Immature natural killer cell (primary cell): ENCODE results near the gene FBXO38. TPM values are rescaled to one million over a fixed set of nuclear protein-coding genes. Genes with fewer than 3 reads are reported as not detected.
A peak's percentile ranks its signal among the peaks of the same experiment; 100 is the strongest.
"Not testable (repeated sequence)": the region's sequence is repeated elsewhere in the genome, so short reads cannot be mapped to it uniquely, and the experiment has no call there.

Experiments
- DNase-seq, 3 donors: peaks; one replicate each; pipeline ENCODE4 v3.0.0; 2022; ENCODE audit warnings: mixed read lengths in 1 of 3
- H3K27ac Mint-ChIP-seq, 6 donors: one replicate each; pipeline ENCODE4 v1.8.0; 2020; ENCODE audit warnings: mixed read lengths in 6 of 6, mild to moderate bottlenecking in 5 of 6, inconsistent platforms in 4 of 6, moderate library complexity in 3 of 6
- H3K27me3 Mint-ChIP-seq, 3 donors: one replicate each; pipeline ENCODE4 v1.8.0; 2020 to 2021; ENCODE audit warnings: low read depth in 3 of 3, mild to moderate bottlenecking in 3 of 3, mixed read lengths in 3 of 3, moderate library complexity in 3 of 3, inconsistent platforms in 1 of 3
- H3K36me3 Mint-ChIP-seq, 3 donors: one replicate each; pipeline ENCODE4 v1.8.0; 2020; ENCODE audit warnings: mixed read lengths in 3 of 3, inconsistent platforms in 2 of 3, mild to moderate bottlenecking in 2 of 3
- H3K4me1 Mint-ChIP-seq, 2 donors: one replicate each; pipeline ENCODE4 v1.8.0; 2020; ENCODE audit warnings: inconsistent platforms in 2 of 2, mild to moderate bottlenecking in 2 of 2, mixed read lengths in 2 of 2, moderate library complexity in 1 of 2
- H3K4me3 Mint-ChIP-seq, 5 donors: one replicate each; pipeline ENCODE4 v1.8.0; 2020; ENCODE audit warnings: mild to moderate bottlenecking in 5 of 5, mixed read lengths in 5 of 5, inconsistent platforms in 3 of 5, moderate library complexity in 3 of 5
- H3K9me3 Mint-ChIP-seq, 6 donors: one replicate each; pipeline ENCODE4 v1.8.0; 2020; ENCODE audit warnings: mild to moderate bottlenecking in 6 of 6, mixed read lengths in 6 of 6, inconsistent platforms in 4 of 6, moderate library complexity in 3 of 6
- polyA plus RNA-seq, 3 donors: library from polyadenylated mRNA; unstranded; fragments of 300-500 nt; fragmentation: Illumina TruSeq; gene quantifications; one replicate each; pipeline ENCODE4 v1.2.3, GENCODE V29; 2021

Gene FBXO38
- polyA plus RNA-seq, 3 donors from 2014 or later = 6.4 to 33.4 (median 10.0) TPM

DNA sequence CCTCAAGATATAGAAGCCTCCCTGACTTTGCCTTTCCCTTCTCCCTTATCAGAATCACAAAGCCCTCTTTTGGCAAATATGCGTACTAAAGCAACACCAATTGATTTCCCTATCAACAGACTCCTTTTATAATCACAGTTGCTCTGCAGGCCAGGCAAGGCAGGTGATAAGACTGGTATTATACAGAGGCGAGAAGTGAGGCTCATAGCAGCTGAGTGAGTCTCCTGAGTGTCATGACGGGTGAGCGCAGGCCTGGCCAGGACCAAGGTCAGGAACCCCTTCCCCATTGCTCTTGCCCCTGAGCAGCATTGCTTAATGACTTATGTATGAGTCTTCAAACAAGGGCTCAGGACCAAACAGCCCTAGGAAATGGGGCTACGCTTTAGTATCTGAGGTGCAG is 70.8 kb downstream of the FBXO38 start:
- DNase-seq = no peak
- Mint-ChIP-seq H3K4me3 (no peak overlapping the region), H3K36me3 (no peaks in the 10 kb centered on the region), H3K4me1 (no peaks in the 10 kb centered on the region), H3K9me3 (no peaks in the 10 kb centered on the region), H3K27ac (no peak overlapping the region), H3K27me3 (peaks cover 0 to 3% (median 0%) of the 10 kb centered on the region in 3 donors)

- H3K27me3 Mint-ChIP-seq = peaks cover 0 to 6% (median 0%) of the 10 kb centered on the region in 3 donors
- H3K9me3 Mint-ChIP-seq = no peaks in the 10 kb centered on the region
- DNase-seq = no peak
- H3K4me3 Mint-ChIP-seq = no peak overlapping the region
- H3K27ac Mint-ChIP-seq = no peak overlapping the region
- H3K4me1 Mint-ChIP-seq = no peaks in the 10 kb centered on the region
- H3K36me3 Mint-ChIP-seq = no peaks in the 10 kb centered on the region
These were observed 71.4 kb downstream of the FBXO38 start for GRCh38 chr5:148455185-148455584.

DNA sequence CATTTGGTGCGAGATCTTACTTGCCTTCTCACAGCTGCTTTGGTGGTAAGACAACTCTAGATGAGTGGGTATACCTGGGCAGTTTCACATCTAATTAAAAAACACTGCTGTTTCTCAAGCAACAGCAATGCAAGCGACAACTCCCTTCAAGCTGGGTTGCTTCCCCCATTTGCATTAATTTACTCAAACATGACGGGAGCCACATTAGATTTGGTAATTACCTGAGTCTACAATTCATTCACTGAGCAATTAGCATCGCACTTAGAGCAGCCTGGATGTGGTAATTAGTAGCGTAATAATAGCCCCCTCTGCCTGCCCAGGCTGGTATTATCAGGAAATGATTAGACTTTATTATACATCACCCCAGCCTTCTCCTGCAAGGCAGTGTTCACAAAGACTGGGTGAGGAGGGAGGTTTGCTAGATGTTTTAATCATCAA is 73.4 kb downstream of the FBXO38 start:
- Mint-ChIP-seq H3K4me1 (no peaks in the 10 kb centered on the region), H3K4me3 (no peak overlapping the region), H3K36me3 (no peaks in the 10 kb centered on the region), H3K27ac (no peak overlapping the region), H3K27me3 (peaks cover 0 to 6% (median 4%) of the 10 kb centered on the region in 3 donors), H3K9me3 (no peaks in the 10 kb centered on the region)
- peak; percentile 2 to 15 (median 3) for DNase-seq

DNA sequence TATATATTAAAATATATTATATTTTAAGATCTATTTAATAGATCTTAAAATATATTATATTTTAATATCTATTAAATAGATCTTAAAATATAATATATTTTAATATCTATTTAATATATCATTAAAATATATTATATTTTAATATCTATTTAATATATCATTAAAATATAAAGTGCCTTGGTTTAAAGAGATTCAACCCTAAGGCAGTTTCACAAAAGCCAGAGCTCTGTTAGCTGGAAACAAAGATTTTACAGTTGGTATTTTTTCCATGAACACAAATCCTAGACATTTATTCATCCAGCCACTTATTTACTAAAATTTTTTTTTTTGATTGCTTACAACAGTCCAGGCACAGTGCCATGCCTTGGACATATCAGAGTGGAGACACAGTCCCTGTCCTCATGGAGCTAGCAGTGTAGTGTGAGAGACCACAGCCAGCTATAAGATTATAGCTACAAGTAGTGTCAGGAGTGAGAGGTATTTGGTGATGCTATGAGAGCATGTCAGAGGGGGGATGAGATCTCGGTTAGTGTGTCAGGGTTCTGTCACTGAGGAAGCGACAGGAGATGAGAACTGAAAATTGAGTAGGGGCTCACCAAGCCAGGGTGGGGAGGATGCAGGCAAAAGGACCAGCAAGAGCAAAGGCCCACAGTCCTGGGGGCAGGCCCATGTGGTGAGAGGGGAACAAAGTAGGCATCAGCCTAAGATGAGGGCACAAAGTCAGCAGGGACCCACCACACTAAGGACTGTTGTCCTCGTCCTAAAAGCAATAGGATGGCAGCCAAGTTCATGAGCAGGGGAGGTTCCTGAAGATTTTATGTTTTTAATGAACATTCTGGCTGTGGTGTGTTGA is 74.5 kb downstream of the FBXO38 start:
- Mint-ChIP-seq H3K4me3 (no peak overlapping the region), H3K9me3 (no peaks in the 10 kb centered on the region), H3K4me1 (no peaks in the 10 kb centered on the region), H3K27ac (no peak overlapping the region), H3K36me3 (no peaks in the 10 kb centered on the region), H3K27me3 (peaks cover 0 to 6% (median 4%) of the 10 kb centered on the region in 3 donors)
- DNase-seq = no peak

- Mint-ChIP-seq H3K9me3 (no peaks in the 10 kb centered on the region), H3K27ac (no peak overlapping the region), H3K27me3 (peaks cover 2 to 5% (median 4%) of the 10 kb centered on the region in 3 donors), H3K36me3 (no peaks in the 10 kb centered on the region), H3K4me1 (no peaks in the 10 kb centered on the region), H3K4me3 (no peak overlapping the region)
- no peak for DNase-seq
These were observed 75.9 kb downstream of the FBXO38 start for GRCh38 chr5:148459669-148460068.

DNA sequence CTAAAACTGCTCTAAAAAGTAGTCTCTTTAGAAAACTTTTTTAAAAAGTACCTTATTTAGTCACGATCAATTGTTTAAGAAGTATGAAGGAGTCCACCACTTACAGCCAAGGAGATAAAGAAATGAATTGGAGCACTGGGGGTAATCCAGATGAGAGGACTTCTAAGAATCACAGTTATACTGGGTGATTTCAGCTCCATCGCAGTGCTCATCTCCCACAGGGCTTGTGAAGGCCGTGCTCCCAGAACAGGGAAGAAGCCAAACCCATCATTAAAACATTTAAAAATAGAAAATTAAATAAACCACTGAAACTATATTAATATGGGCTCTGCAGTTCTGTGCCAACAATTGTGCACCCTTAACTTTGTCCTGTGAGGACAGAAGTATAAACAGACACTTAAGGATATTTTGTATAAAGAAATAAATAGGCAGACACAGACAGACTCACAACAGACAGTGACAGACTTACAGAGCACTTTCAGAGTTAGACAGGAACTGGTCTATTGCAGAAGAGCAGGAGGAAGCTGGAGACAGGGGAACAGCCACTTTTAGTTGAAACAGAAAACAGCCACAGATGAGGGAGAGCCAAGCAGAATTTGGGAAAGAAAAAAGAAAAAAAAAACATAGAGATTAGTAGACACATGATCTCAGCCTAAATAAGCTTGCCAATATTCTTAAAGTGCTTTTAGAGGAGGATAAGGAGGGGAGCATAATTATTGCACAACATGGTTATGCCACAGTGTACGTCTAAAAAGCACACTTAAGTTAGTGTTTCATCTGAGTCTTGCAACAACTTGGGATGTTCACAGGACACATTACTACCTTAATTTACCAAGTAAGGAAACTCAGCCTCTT is 81.8 kb downstream of the FBXO38 start:
- H3K36me3 Mint-ChIP-seq = no peaks in the 10 kb centered on the region
- H3K4me3 Mint-ChIP-seq = no peak overlapping the region
- peaks cover 0 to 6% (median 2%) of the 10 kb centered on the region in 3 donors for H3K27me3 Mint-ChIP-seq
- H3K4me1 Mint-ChIP-seq = no peaks in the 10 kb centered on the region
- no peaks in the 10 kb centered on the region for H3K9me3 Mint-ChIP-seq
- H3K27ac Mint-ChIP-seq = no peak overlapping the region
- no peak for DNase-seq

DNA sequence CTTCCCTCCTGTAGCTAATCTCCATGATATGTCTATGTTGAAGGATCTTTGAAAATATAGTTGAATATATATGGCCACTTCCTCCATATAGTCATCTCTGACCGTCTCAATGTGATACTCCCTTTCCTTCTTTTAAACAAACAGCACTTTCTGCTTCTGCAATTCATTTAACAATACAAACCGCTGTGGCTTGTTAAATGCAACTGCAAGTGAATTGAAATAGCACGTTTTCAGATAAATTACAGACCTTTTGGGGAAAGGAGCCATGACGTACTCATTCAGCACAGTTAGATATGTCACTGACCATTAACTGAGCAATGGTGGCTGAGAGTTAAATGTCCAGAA is 82.5 kb downstream of the FBXO38 start:
- no peak overlapping the region for H3K4me3 Mint-ChIP-seq
- no peaks in the 10 kb centered on the region for H3K9me3 Mint-ChIP-seq
- no peak overlapping the region for H3K27ac Mint-ChIP-seq
- H3K27me3 Mint-ChIP-seq = peaks cover 0 to 5% (median 2%) of the 10 kb centered on the region in 3 donors
- no peak for DNase-seq
- H3K36me3 Mint-ChIP-seq = no peaks in the 10 kb centered on the region
- H3K4me1 Mint-ChIP-seq = no peaks in the 10 kb centered on the region

DNA sequence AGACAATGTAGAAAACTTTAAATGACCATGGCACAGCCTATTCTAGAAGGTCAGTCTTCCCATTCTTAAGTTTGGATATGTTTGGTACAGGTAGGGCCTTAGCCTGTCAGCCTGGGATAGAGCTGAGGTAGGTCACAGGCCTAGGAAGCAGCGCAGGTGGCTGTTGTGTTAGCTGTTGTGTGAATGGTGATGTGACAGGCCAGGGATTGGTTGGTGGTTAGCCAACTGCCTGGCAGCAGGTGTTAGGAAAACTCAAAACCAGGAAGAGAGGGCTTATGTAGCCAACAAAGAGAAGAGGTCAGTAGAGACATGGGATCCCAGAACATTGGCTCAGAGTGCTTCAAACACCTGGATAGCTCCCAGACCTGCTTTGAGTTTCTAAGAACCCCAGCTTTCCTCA is 84.2 kb downstream of the FBXO38 start:
- Mint-ChIP-seq H3K4me1 (no peaks in the 10 kb centered on the region), H3K27me3 (peaks cover 0 to 3% (median 2%) of the 10 kb centered on the region in 3 donors), H3K9me3 (no peaks in the 10 kb centered on the region), H3K36me3 (no peaks in the 10 kb centered on the region), H3K27ac (no peak overlapping the region), H3K4me3 (no peak overlapping the region)
- DNase-seq = no peak

- not testable (repeated sequence) for H3K4me1 Mint-ChIP-seq, H3K36me3 Mint-ChIP-seq, H3K4me3 Mint-ChIP-seq, H3K9me3 Mint-ChIP-seq, H3K27me3 Mint-ChIP-seq, H3K27ac Mint-ChIP-seq, DNase-seq
These were observed 85.0 kb downstream of the FBXO38 start for GRCh38 chr5:148468746-148469145.

DNA sequence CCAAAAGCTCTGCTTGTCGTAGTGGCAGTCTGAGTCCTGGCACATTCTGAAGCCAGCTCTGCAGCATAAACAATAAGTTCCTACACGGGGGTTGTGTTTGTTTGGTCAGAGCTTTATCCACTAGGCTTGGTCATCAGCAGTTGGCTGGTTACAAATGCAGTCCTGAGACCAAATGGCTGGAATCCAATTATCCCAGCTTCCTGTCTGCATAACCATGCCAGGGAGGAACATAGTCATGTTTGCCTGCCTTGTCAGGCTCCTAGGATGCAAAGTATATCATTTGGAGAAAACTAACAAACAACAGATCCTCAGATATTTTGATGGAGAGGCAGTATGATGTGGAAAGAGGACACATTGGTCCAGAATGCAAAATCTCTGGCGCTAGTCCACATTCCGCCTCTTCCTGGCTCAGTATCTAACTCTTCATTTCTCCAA is 85.8 kb downstream of the FBXO38 start:
- DNase-seq = no peak
- Mint-ChIP-seq H3K9me3 (no peaks in the 10 kb centered on the region), H3K36me3 (no peaks in the 10 kb centered on the region), H3K4me3 (no peak overlapping the region), H3K4me1 (no peaks in the 10 kb centered on the region), H3K27me3 (peaks cover 0 to 2% (median 2%) of the 10 kb centered on the region in 3 donors), H3K27ac (no peak overlapping the region)

GRCh38 chr5:148471379-148471778 is 87.6 kb downstream of the FBXO38 start:
- Mint-ChIP-seq H3K27me3 (peaks cover 0 to 2% (median 2%) of the 10 kb centered on the region in 3 donors), H3K4me1 (no peaks in the 10 kb centered on the region)

GRCh38 chr5:148474025-148474511 is 90.3 kb downstream of the FBXO38 start:
- no peak for DNase-seq
- no peak overlapping the region for H3K4me3 Mint-ChIP-seq
- H3K9me3 Mint-ChIP-seq = no peaks in the 10 kb centered on the region
- no peaks in the 10 kb centered on the region for H3K36me3 Mint-ChIP-seq
- no peaks in the 10 kb centered on the region for H3K4me1 Mint-ChIP-seq
- H3K27me3 Mint-ChIP-seq = peaks cover 0 to 6% (median 2%) of the 10 kb centered on the region in 3 donors
- H3K27ac Mint-ChIP-seq = no peak overlapping the region

More at GRCh38 chr5:148471379-148471778, 87.6 kb downstream of the FBXO38 start:
- Mint-ChIP-seq H3K36me3 (no peaks in the 10 kb centered on the region), H3K9me3 (no peaks in the 10 kb centered on the region), H3K27ac (no peak overlapping the region), H3K4me3 (no peak overlapping the region)
- DNase-seq = no peak

DNA sequence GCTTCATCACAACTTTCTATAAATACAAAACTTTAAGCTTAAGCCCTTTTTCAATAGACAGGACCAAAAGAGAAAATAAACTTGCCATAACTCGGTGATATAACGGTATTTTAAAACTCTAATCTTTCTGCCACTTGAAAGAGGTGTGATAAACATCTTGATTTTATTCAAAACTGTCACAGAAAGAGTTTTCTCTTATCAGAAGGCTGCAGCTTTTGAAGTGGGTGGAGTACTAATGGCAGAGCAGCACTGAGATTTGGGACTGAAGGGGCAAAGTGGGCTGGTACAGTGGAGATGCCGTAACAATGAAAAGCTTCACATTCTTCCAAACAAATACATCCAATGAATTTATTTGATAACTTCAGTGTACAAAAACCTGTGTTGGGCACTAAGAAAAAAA is 92.5 kb downstream of the FBXO38 start:
- Mint-ChIP-seq H3K27ac (no peak overlapping the region), H3K4me3 (no peak overlapping the region), H3K4me1 (no peaks in the 10 kb centered on the region), H3K36me3 (no peaks in the 10 kb centered on the region), H3K9me3 (no peaks in the 10 kb centered on the region), H3K27me3 (peaks cover 0 to 6% (median 2%) of the 10 kb centered on the region in 3 donors)
- no peak for DNase-seq

- Mint-ChIP-seq H3K36me3 (no peaks in the 10 kb centered on the region), H3K27me3 (peaks cover 0 to 6% (median 1%) of the 10 kb centered on the region in 3 donors), H3K4me3 (no peak overlapping the region), H3K4me1 (peaks cover 0 to 1% of the 10 kb centered on the region in 2 donors), H3K9me3 (no peaks in the 10 kb centered on the region), H3K27ac (no peak overlapping the region)
- no peak for DNase-seq
These were observed 93.7 kb downstream of the FBXO38 start for GRCh38 chr5:148477429-148477828.
